ENCODE data around the gene MSMO1.

The MSMO1 gene

DNA sequence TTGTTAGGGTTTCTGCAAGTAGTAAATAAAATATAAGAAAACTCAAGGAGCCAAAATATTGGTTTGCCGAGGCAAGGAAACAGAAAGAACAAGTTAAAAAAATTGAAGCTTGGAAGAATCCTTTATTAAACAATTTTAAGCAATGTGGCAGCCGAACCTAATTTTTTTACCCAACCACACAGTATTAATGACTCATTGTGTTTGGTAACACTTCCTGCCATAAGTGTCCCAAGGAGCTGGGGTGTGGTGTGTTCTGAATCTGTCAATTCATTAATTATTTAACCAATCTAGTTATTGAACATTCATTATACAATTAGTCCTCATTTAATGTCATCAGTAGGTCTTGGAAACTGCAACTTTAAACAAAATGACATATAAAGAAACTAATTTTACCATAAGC, 32.0 kb downstream of the MSMO1 start:
- CTCF ChIA-PET: interaction anchor here (1.3 to 3.7 kb wide), 2 partner anchors 105 to 228 kb away, joined by 3 to 13 read pairs; no protein-coding TSS in a partner anchor
- H3K36me3 Mint-ChIP-seq: no peaks in the 10 kb centered on the region
- no peaks in the 10 kb centered on the region for H3K4me1 Mint-ChIP-seq
- no peaks in the 10 kb centered on the region for H3K9me3 Mint-ChIP-seq
- H3K4me3 Mint-ChIP-seq: no peak overlapping the region
- no peak overlapping the region for H3K27ac Mint-ChIP-seq
- no peak for DNase-seq
- H3K27me3 Mint-ChIP-seq: peaks cover 26% of the 10 kb centered on the region

DNA sequence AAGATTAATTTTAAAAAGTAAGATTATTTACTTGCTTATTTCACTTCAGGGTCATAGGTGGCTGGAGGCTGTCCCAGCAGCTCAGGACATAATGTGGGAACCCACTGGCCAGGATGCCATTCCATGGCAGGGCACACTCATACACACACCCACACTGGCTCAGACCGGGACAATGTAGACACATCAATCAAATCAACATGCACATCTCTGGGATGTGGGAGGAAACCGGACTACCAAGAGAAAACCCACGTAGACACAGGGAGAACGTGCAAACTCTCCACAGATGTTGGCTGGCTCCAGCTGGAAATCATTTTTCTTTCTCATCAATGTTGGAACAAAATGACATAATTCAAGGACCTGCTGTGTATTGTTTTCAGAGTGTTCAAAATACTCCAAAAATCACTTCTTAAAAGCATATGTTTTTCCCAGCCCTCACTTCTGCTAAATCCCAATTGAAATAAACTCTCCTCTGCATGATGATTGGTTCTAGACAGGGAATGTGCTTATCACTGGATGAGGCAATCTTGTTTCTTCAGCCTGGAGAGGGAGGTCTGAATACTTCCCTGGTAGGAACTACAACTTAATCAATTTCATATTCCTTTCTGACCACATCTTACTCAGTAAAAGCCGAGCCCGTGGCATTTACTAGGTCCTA, 32.7 kb downstream of the MSMO1 start:
- Mint-ChIP-seq H3K27me3 (peaks cover 26% of the 10 kb centered on the region), H3K27ac (no peak overlapping the region), H3K9me3 (no peaks in the 10 kb centered on the region), H3K36me3 (no peaks in the 10 kb centered on the region), H3K4me3 (no peak overlapping the region), H3K4me1 (no peaks in the 10 kb centered on the region)
- CTCF ChIA-PET: interaction anchor here (1.3 to 3.7 kb wide), 2 partner anchors 104 to 229 kb away, joined by 3 to 13 read pairs; no protein-coding TSS in a partner anchor
- no peak for DNase-seq

DNA sequence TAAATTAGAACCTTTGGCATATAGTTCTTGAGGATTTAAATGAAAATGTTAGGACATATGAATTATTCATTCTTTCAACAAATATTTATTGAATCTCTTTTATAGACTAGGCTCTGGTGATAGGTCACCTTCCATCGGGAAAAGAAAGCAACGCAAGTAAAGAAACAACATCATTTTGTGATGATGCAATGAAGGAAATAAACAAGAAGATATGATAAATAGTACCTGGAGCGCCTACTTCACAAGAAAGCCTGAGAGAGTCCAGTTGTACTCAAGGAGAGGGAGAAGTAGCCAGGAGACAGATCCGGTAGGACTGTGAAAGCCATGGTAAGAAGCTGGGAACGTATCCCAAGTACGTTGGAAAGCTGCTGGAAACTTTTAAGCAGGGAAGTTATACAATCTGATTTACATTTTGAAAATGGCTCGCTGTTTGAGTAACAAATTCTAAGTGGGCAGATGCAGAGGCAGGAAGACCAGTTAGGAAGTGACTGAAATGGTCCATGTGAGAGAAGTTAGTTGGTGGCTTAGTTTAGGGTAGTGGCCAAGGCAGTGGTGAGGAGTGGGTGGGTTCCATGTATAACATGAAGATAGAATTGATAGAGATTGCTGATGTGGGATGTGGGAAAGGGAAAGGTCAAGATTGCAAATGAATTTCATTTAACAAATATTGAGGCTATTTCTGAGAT, 33.7 kb downstream of the MSMO1 start:
- Mint-ChIP-seq H3K4me3 (no peak overlapping the region), H3K27ac (no peak overlapping the region), H3K36me3 (no peaks in the 10 kb centered on the region), H3K4me1 (no peaks in the 10 kb centered on the region), H3K27me3 (peaks cover 26% of the 10 kb centered on the region), H3K9me3 (no peaks in the 10 kb centered on the region)
- DNase-seq: no peak
- CTCF ChIA-PET: interaction anchor here (1.5 to 3.7 kb wide), 2 partner anchors 10 to 230 kb away, joined by 3 to 13 read pairs; no protein-coding TSS in a partner anchor

DNA sequence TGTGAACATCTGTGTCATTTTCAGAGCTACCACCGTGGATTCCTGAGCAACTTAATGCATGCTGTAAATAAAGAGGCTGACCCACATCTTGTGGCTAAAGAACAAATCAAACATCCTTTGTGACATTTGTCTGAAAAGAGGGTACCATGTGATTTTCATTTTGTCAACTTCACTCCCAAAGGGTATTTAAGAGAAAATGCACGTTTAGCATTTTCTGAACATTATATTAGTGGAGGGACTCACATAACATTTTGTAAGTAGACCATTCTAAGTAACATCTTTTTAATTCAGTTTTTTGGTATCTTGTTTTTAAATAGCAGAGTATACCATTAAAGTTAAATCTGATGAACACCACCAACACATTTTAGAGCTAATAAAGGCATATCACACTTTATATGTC, 34.3 kb downstream of the MSMO1 start:
- H3K27me3 Mint-ChIP-seq: peaks cover 26% of the 10 kb centered on the region
- no peak overlapping the region for H3K4me3 Mint-ChIP-seq
- DNase-seq: no peak
- H3K27ac Mint-ChIP-seq: no peak overlapping the region
- H3K36me3 Mint-ChIP-seq: no peaks in the 10 kb centered on the region
- no peaks in the 10 kb centered on the region for H3K9me3 Mint-ChIP-seq
- no peaks in the 10 kb centered on the region for H3K4me1 Mint-ChIP-seq
- CTCF ChIA-PET: interaction anchor here (1.5 kb wide), 1 partner anchor 11 kb away, joined by 3 read pairs; no protein-coding TSS in a partner anchor

DNA sequence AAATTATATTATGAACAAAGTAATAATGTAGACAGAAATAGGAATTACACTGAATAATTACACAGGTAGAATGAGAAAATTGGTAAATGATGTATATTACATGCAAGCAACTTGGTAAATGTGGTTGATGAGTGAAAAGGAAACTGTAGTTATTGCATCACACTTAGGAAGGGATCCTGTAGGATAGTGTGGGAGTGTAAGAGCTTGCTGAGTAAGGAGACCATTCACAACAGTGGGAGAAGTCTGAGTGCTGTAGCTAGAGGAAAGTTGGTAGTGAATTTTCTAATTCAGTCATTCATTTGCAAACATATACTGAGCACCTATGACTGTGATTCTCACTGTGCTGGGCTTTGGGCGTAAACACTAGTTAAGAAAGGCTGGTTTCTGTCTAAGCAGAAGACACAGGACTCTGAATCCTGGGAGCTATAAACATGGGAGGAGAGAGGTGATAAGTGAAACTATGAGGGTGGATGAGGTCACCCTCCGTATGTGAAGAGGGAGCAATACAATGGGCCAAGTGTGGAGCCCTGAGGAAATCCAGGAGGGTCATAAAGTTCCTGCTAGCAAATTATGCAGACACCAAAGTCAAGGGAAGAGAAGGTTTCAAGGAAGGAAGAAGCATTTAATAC, 37.1 kb downstream of the MSMO1 start:
- no peak for DNase-seq
- no peak overlapping the region for H3K4me3 Mint-ChIP-seq
- H3K27me3 Mint-ChIP-seq: peaks cover 14% of the 10 kb centered on the region
- CTCF ChIA-PET: interaction anchor here (0.6 to 1.0 kb wide), 2 partner anchors 14 to 21 kb away, joined by 3 to 4 read pairs; no protein-coding TSS in a partner anchor
- H3K9me3 Mint-ChIP-seq: no peaks in the 10 kb centered on the region
- no peaks in the 10 kb centered on the region for H3K4me1 Mint-ChIP-seq
- H3K36me3 Mint-ChIP-seq: no peaks in the 10 kb centered on the region
- no peak overlapping the region for H3K27ac Mint-ChIP-seq

DNA sequence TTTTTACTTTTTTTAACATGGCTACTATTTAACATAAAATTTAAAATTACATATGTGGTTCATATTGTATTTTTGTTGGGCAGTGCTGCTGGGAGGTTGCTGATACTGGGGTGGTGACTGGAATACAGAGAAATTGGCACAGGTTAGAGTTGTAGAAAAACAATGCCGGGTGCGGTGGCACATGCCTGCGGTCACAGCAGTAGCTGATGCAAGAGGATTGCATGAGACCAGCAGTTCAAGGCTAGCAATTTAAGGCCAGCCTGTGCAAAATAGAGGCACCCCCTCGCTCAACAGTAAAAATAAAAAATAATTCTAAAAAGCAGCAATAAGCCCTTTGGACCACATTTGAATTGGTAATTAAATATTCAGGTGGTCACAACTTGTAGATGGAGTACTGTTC, 39.6 kb downstream of the MSMO1 start:
- Mint-ChIP-seq H3K4me3 (no peak overlapping the region), H3K27ac (no peak overlapping the region), H3K4me1 (no peaks in the 10 kb centered on the region), H3K36me3 (no peaks in the 10 kb centered on the region), H3K27me3 (peaks cover 8% of the 10 kb centered on the region), H3K9me3 (no peaks in the 10 kb centered on the region)
- CTCF ChIA-PET: no interaction called here
- no peak for DNase-seq

DNA sequence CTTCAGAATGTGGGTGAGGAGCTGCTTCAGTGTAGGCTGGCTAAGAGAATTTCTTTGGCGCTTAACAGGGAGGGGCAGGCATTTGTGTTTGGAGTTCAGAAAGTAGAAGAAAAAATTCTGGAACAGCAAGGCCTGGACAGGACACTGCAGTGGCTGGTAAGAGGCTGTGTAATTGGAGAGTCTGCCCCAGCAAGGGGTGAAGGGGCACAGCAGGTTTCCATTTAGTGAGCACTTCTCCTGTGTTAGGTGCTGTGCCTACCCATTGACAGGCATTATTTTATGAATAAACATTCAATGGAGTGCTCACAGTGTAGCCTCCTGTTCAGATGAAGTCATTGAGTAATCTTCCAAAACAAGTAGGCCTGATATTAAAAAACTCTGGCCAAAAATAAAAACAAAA, 40.6 kb downstream of the MSMO1 start:
- no peak for DNase-seq
- H3K9me3 Mint-ChIP-seq: no peaks in the 10 kb centered on the region
- no peak overlapping the region for H3K27ac Mint-ChIP-seq
- peaks cover 4% of the 10 kb centered on the region for H3K27me3 Mint-ChIP-seq
- H3K4me1 Mint-ChIP-seq: no peaks in the 10 kb centered on the region
- H3K36me3 Mint-ChIP-seq: no peaks in the 10 kb centered on the region
- no peak overlapping the region for H3K4me3 Mint-ChIP-seq
- CTCF ChIA-PET: no interaction called here

DNA sequence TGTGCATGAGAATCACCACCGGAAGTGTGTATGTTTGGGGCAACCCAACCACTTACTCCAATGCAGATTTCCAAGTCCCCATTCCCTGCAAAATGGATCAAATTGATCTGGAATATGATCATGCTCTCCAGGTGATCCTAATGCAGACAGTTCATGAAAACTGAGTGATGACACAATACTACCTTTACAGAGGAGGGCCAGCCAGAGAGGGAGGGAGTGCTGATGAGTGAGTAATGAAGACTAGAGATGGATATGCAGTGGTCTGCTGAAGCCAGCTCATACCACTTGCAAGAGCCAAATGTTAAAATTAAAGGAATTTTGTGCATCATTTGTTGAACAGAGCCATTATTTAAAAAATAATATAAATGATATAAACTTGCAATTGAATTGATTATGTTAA, 41.1 kb downstream of the MSMO1 start:
- no peaks in the 10 kb centered on the region for H3K4me1 Mint-ChIP-seq
- no peak for DNase-seq
- H3K27me3 Mint-ChIP-seq: peaks cover 3% of the 10 kb centered on the region
- H3K27ac Mint-ChIP-seq: no peak overlapping the region
- H3K4me3 Mint-ChIP-seq: no peak overlapping the region
- CTCF ChIA-PET: no interaction called here
- no peaks in the 10 kb centered on the region for H3K9me3 Mint-ChIP-seq
- no peaks in the 10 kb centered on the region for H3K36me3 Mint-ChIP-seq

DNA sequence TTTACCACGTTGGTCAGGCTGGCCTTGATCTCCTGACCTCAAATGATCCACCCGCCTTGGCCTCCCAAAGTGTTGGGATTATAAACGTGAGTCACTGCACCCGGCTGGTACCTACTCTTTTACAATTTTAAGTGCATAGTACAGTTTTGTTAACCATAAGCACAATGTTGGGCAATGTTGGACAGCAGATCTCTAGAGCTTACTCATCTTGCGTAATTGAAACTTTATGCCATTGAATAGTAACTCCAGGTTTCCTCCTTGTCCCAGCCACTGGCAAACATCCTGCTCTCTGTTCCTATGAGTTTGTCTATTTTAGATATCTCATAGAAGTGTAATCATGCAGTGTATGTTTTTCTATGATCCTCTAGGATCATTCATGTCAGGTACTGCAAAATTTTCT, 42.1 kb downstream of the MSMO1 start:
- DNase-seq: no peak
- H3K36me3 Mint-ChIP-seq: no peaks in the 10 kb centered on the region
- H3K4me3 Mint-ChIP-seq: no peak overlapping the region
- CTCF ChIA-PET: no interaction called here
- no peaks in the 10 kb centered on the region for H3K9me3 Mint-ChIP-seq
- no peak overlapping the region for H3K27ac Mint-ChIP-seq
- H3K4me1 Mint-ChIP-seq: no peaks in the 10 kb centered on the region
- H3K27me3 Mint-ChIP-seq: peaks cover 3% of the 10 kb centered on the region

DNA sequence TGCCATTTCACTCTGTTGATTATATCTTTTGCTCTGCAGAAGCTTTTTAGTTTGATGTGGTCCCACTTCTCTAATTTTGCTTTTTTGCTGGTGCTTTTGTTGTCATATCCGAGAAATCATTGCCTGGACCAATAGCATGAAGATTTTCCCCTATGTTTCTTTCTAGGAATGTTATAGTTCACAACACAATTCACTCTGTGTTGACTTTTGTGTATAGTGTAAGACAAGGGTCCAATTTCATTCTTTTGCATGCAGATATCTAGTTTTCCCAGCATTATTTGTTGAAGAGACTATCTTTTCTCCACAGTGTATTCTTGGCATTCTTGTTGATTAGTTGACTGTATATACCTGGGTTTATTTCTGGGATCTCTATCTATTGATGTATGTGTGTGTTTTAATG, 43.1 kb downstream of the MSMO1 start:
- Mint-ChIP-seq H3K27ac (no peak overlapping the region), H3K9me3 (no peaks in the 10 kb centered on the region), H3K4me1 (peaks cover 4% of the 10 kb centered on the region), H3K36me3 (no peaks in the 10 kb centered on the region), H3K27me3 (peaks cover 13% of the 10 kb centered on the region), H3K4me3 (no peak overlapping the region)
- DNase-seq: no peak
- CTCF ChIA-PET: no interaction called here

DNA sequence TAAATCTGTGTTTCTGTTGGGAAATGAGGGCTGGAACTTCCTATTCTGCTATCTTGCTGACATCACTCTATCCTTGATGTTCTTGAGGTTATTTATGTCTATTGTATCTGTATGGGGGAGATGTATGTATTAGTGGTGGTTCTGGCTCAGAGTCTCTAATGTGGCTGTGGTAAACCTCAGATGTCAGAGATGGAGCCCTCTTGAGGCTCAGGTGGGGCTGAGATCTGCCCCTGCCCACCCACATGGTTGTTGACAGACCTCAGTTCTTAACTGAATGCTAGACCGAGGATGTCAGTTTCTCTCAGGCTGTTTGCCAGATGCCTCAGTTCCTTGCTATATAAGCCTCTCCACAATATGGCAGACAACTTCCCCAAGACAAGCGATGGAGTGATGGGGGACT, 48.0 kb downstream of the MSMO1 start:
- no peak overlapping the region for H3K27ac Mint-ChIP-seq
- H3K36me3 Mint-ChIP-seq: no peaks in the 10 kb centered on the region
- DNase-seq: no peak
- H3K27me3 Mint-ChIP-seq: peaks cover 43% of the 10 kb centered on the region
- H3K4me3 Mint-ChIP-seq: no peak overlapping the region
- H3K4me1 Mint-ChIP-seq: peaks cover 12% of the 10 kb centered on the region
- CTCF ChIA-PET: interaction anchor here (1.0 to 1.2 kb wide), 2 partner anchors 19 to 31 kb away, joined by 3 read pairs; no protein-coding TSS in a partner anchor
- H3K9me3 Mint-ChIP-seq: no peaks in the 10 kb centered on the region

DNA sequence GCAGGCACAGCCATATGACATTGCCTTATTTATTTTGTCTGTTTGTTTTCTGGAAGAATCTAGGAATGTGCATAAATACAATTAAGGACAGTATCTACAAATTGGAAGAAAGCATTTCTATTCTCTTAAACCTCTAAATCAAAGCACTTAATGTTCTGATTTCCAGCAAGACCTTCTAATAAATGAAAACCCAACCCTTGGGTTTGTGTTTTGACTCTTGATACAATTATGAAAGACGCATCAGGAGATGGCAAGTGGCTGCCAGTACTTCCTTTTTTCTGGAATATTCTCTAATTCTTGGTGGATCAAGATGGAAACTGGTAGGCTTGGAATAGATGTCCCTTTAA, 50.9 kb downstream of the MSMO1 start:
- peaks cover 12% of the 10 kb centered on the region for H3K4me1 Mint-ChIP-seq
- H3K9me3 Mint-ChIP-seq: no peaks in the 10 kb centered on the region
- no peak for DNase-seq
- CTCF ChIA-PET: interaction anchor here (1.4 kb wide), 1 partner anchor 265 kb away, joined by 3 read pairs; no protein-coding TSS in a partner anchor
- H3K27ac Mint-ChIP-seq: no peak overlapping the region
- peak overlapping the region; percentile 21 for H3K4me3 Mint-ChIP-seq
- H3K36me3 Mint-ChIP-seq: no peaks in the 10 kb centered on the region
- peaks cover 63% of the 10 kb centered on the region for H3K27me3 Mint-ChIP-seq

DNA sequence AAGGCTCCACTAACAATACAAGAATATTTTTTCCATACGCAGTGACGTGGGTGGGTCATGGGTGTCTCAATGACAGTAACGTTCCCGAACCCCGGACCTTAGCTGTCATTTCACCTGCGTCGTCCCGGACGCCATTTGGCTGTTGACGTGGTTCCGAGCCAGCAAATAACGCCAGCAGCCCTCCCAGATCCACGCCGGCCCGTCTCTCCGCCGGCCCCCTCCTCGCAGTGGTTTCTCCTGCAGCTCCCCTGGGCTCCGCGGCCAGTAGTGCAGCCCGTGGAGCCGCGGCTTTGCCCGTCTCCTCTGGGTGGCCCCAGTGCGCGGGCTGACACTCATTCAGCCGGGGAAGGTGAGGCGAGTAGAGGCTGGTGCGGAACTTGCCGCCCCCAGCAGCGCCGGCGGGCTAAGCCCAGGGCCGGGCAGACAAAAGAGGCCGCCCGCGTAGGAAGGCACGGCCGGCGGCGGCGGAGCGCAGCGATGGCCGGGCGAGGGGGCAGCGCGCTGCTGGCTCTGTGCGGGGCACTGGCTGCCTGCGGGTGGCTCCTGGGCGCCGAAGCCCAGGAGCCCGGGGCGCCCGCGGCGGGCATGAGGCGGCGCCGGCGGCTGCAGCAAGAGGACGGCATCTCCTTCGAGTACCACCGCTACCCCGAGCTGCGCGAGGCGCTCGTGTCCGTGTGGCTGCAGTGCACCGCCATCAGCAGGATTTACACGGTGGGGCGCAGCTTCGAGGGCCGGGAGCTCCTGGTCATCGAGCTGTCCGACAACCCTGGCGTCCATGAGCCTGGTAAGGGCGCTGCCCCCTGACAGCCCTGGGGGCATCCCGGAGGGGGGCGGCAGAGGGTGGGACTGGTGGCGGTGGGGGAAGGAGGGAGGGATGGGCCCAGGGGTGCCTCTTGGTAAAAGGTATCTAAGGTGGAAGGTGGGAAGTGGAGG, 51.5 kb downstream of the MSMO1 start, which contains the start of gene CPE:
Gene CPE, plus strand, starts transcription at position 264 of the 933 bp plus-strand sequence. Its CDS starts 214 bp downstream, at position 478.
- no peak within 1 kb of the TSS for H3K27ac Mint-ChIP-seq
- H3K4me1 Mint-ChIP-seq: peaks cover 12% of the 10 kb centered on the region
- peaks cover 63% of the 10 kb centered on the region for H3K27me3 Mint-ChIP-seq
- CTCF ChIA-PET: interaction anchor here (1.4 kb wide), 1 partner anchor 266 kb away, joined by 3 read pairs; no protein-coding TSS in a partner anchor
- H3K4me3 Mint-ChIP-seq: peak within 1 kb of the TSS; percentile 63
- peak; percentile 73 for DNase-seq
- H3K36me3 Mint-ChIP-seq: no peaks in the 10 kb centered on the region
- no peaks in the 10 kb centered on the region for H3K9me3 Mint-ChIP-seq

DNA sequence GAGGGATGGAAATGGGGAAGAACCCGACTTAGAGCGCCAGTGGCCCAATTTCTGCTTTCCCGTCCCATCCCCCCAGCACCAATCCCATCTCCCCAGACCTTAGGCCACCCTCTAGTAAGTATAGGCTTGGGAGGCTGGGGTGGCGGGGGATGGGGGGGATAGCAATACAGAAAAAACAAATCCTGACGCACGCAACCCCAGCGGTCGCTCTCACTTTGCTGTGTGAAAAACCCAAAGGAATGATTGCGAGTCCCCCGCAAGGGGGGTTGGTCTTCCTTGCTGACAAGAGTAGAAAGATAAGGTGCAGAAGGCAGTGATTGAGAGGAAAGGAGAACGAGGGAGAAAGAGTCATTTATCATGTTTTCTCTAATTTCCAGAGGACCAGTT, 52.2 kb downstream of the MSMO1 start:
- no peak for DNase-seq
- peaks cover 62% of the 10 kb centered on the region for H3K27me3 Mint-ChIP-seq
- H3K36me3 Mint-ChIP-seq: no peaks in the 10 kb centered on the region
- H3K4me3 Mint-ChIP-seq: peak overlapping the region; percentile 29
- CTCF ChIA-PET: interaction anchor here (1.4 kb wide), 1 partner anchor 266 kb away, joined by 3 read pairs; no protein-coding TSS in a partner anchor
- no peaks in the 10 kb centered on the region for H3K9me3 Mint-ChIP-seq
- peaks cover 12% of the 10 kb centered on the region for H3K4me1 Mint-ChIP-seq
- no peak overlapping the region for H3K27ac Mint-ChIP-seq
